Keratinocyte (primary cell): ENCODE data around the gene FBXL17. TPM values are rescaled to one million over a fixed set of nuclear protein-coding genes. Genes with fewer than 3 reads are reported as not detected.

Experiments
- DNase-seq: peaks from one replicate; pipeline ENCODE4 v3.0.0-alpha.2; 2011; ENCODE audit warnings: low read depth, missing footprints, low spot score
- FAIRE-seq: peaks from 2 replicates; lab custom pipeline; 2011; peaks lifted over from hg19 to GRCh38; lab: Jason Lieb, UNC
- H2AFZ ChIP-seq: 2 replicates; pipeline ENCODE4 v1.6.0; 2012; ENCODE audit warnings: low read length, control low read depth, inconsistent platforms; ENCODE audit not compliant: control insufficient read depth
- H3K27ac ChIP-seq: 2 replicates; pipeline ENCODE4 v1.5.1; 2011; ENCODE audit warnings: low read length; ENCODE audit not compliant: control insufficient read depth, insufficient read depth
- H3K27me3 ChIP-seq: 3 replicates; pipeline ENCODE4 v1.6.0; 2011; ENCODE audit warnings: low read length; ENCODE audit not compliant: control insufficient read depth, insufficient read depth; ENCODE audit errors: extremely low read depth
- H3K36me3 ChIP-seq, 2 experiments: 2 replicates in 1 of 2; 3 replicates in 1 of 2; pipeline ENCODE4 v1.5.1; 2011; ENCODE audit warnings: low read length in 2 of 2, mild to moderate bottlenecking in 1 of 2; ENCODE audit not compliant: control insufficient read depth in 2 of 2, insufficient read depth in 2 of 2; ENCODE audit errors: extremely low read depth in 1 of 2
- H3K4me1 ChIP-seq: 3 replicates; pipeline ENCODE4 v1.5.1; 2011; ENCODE audit warnings: low read length; ENCODE audit not compliant: control insufficient read depth, insufficient read depth; ENCODE audit errors: extremely low read depth
- H3K4me2 ChIP-seq: 3 replicates; pipeline ENCODE4 v1.6.0; 2011; ENCODE audit warnings: low read depth, low read length; ENCODE audit not compliant: control insufficient read depth, insufficient read depth; ENCODE audit errors: extremely low read depth
- H3K4me3 ChIP-seq, 3 experiments: fragments of 200-600 bp in 1 of 3; sonication (generic) in 1 of 3; 2 replicates in 2 of 3; 3 replicates in 1 of 3; pipeline ENCODE4 v1.5.1; 2011 to 2016; ENCODE audit warnings: low read length in 3 of 3, mild to moderate bottlenecking in 3 of 3, control low read depth in 2 of 3, inconsistent platforms in 1 of 3, low read depth in 1 of 3, mixed read lengths in 1 of 3, mixed run types in 1 of 3, moderate library complexity in 1 of 3; ENCODE audit not compliant: control insufficient read depth in 2 of 3, insufficient read depth in 2 of 3; ENCODE audit errors: extremely low read depth in 1 of 3
- H3K79me2 ChIP-seq: 2 replicates; pipeline ENCODE4 v1.6.0; 2012; ENCODE audit warnings: low read length; ENCODE audit not compliant: control insufficient read depth, insufficient read depth
- H3K9ac ChIP-seq: 3 replicates; pipeline ENCODE4 v1.6.0; 2011; ENCODE audit warnings: low read length; ENCODE audit not compliant: control insufficient read depth, insufficient read depth; ENCODE audit errors: extremely low read depth
- H3K9me1 ChIP-seq: 3 replicates; pipeline ENCODE4 v1.6.0; 2011; ENCODE audit warnings: low read length; ENCODE audit not compliant: control insufficient read depth, insufficient read depth; ENCODE audit errors: extremely low read depth
- H3K9me3 ChIP-seq: 2 replicates; pipeline ENCODE4 v1.5.1; 2012; ENCODE audit warnings: low read depth, low read length; ENCODE audit not compliant: control insufficient read depth
- H4K20me1 ChIP-seq: 3 replicates; pipeline ENCODE4 v1.6.0; 2011; ENCODE audit warnings: low read length; ENCODE audit not compliant: control insufficient read depth, insufficient read depth; ENCODE audit errors: extremely low read depth
- CTCF ChIP-seq, 3 experiments: IDR thresholded peaks in 1 of 3; conservative IDR thresholded peaks in 1 of 3; optimal IDR thresholded peaks in 1 of 3; 2 replicates in 2 of 3; 3 replicates in 1 of 3; pipeline versions ENCODE3 to v1.5.1; 2011; ENCODE audit warnings: low read length in 3 of 3, mild to moderate bottlenecking in 3 of 3, moderate library complexity in 2 of 3, control low read depth in 1 of 3, inconsistent platforms in 1 of 3; ENCODE audit not compliant: insufficient read depth in 2 of 3; ENCODE audit errors: extremely low read depth in 1 of 3
- EZH2 ChIP-seq: IDR thresholded peaks from one replicate; pipeline ENCODE4 v1.6.1; 2012; ENCODE audit warnings: inconsistent platforms, mild to moderate bottlenecking, low read length, moderate library complexity
- dilution Hi-C: fragments of 300-500 bp; cut with MboI; formaldehyde crosslinking; loops from one replicate; pipeline ENCODE4 v1.7.0; 2020; ENCODE audit warnings: low sequenced_read_pairs; ENCODE audit not compliant: extremely low pct_ligation_motif_present
- polyA plus RNA-seq, 5 experiments: library from polyadenylated mRNA; depleted of rRNA in 3 of 5; stranded (reverse) in 3 of 5; stranded (forward) in 1 of 5; unstranded in 1 of 5; fragments of >200 nt; gene quantifications; 1 replicate in 1 of 5; 2 replicates in 3 of 5; 3 replicates in 1 of 5; pipeline versions ENCODE4 v1.2.1 to v1.2.3, GENCODE V29; 2011 to 2012; ENCODE audit warnings: missing spikeins in 2 of 5, low read depth in 1 of 5, low replicate concordance in 1 of 5

FBXL17 gene
- polyA plus RNA-seq, 1 donor (not counting 4 experiments of a cell fraction or from before 2014, with no cell fraction given), result 5.7 TPM

- Histone ChIP-seq H3K4me3 (no peak overlapping the region), H3K9me3 (no peaks in the 10 kb centered on the region), H3K9ac (no peak overlapping the region), H2AFZ (no peak overlapping the region), H3K79me2 (no peaks in the 10 kb centered on the region), H3K9me1 (no peaks in the 10 kb centered on the region), H3K27ac (no peak overlapping the region), H3K27me3 (no peaks in the 10 kb centered on the region), H3K4me2 (no peak overlapping the region), H4K20me1 (no peaks in the 10 kb centered on the region), H3K4me1 (no peaks in the 10 kb centered on the region), H3K36me3 (no peaks in the 10 kb centered on the region)
- no peak for FAIRE-seq
- dilution Hi-C loops, result no loop called here
- TF ChIP-seq CTCF (optimal IDR thresholded peaks at IDR 0.05 in 1 of 3, IDR thresholded peaks at IDR 0.05 in 1 of 3, conservative IDR thresholded peaks at IDR 0.05 in 1 of 3; ENCODE audit: extremely low read depth in 1 of 3, insufficient read depth in 2 of 3, low read length in 3 of 3), result no peak
- no peak for TF ChIP-seq EZH2
- no peak for DNase-seq
These were observed 41.8 kb downstream of the FBXL17 start for GRCh38 chr5:108340131-108340530.

- dilution Hi-C loops, result no loop called here
- Histone ChIP-seq H3K9me1 (no peaks in the 10 kb centered on the region), H3K4me2 (no peak overlapping the region), H3K36me3 (no peaks in the 10 kb centered on the region), H3K9ac (no peak overlapping the region), H3K27me3 (no peaks in the 10 kb centered on the region), H3K27ac (no peak overlapping the region), H4K20me1 (no peaks in the 10 kb centered on the region), H3K79me2 (no peaks in the 10 kb centered on the region), H3K4me3 (no peak overlapping the region), H3K9me3 (no peaks in the 10 kb centered on the region), H3K4me1 (no peaks in the 10 kb centered on the region), H2AFZ (no peak overlapping the region)
- no peak for TF ChIP-seq CTCF (optimal IDR thresholded peaks at IDR 0.05 in 1 of 3, IDR thresholded peaks at IDR 0.05 in 1 of 3, conservative IDR thresholded peaks at IDR 0.05 in 1 of 3; ENCODE audit: extremely low read depth in 1 of 3, insufficient read depth in 2 of 3, low read length in 3 of 3)
- no peak for TF ChIP-seq EZH2
- DNase-seq (no peak), FAIRE-seq (no peak)
These were observed 42.7 kb downstream of the FBXL17 start for GRCh38 chr5:108339220-108339619.
